ENCODE data around the gene GBP2.
"Not testable (repeated sequence)": the region's sequence is repeated elsewhere in the genome, so short reads cannot be mapped to it uniquely, and the experiment has no call there.

GBP2 gene

DNA sequence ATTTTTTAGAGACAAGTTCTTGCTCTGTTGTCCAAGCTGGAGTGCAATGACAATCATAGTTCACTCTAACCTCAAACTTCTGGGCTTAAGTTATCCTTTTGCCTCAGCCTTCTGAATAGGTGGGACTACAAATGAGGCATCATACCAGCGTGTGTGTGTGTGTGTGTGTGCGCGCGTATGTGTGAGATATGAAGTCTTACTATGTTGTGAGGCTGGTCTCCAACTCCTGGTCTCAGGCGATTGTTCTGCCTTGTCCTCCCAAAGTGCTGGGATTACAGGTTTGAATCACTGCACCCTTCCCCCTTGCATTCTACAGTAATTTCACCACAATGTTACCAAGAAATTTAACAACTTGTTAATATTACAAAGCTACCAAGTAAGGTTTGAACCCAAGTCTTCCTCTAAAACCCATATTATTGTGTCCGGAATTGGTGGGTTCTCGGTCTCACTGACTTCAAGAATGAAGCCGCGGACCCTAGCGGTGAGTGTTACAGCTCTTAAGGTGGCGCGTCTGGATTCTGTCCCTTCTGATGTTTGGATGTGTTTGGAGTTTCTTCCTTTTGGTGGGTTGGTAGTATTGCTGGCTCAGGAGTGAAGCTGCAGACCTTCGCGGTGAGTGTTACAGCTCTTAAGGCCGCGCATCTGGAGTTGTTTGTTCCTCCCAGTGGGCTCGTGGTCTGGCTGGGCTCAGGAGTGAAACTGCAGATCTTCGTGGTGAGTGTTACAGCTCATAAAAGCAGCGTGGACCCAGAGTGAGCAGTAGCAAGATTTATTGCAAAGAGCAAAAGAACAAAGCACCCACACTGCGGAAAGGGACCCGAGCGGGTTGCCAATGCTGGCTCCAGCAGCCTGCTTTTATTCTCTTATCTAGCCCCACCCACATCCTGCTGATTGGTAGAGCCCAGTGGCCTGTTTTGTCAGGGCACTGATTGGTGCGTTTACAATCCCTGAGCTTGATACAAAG lies 970 bp upstream of the GBP2 start:
- DNase-seq (ENCODE audit: low read depth in 2 of 2) = peak; percentile 77 to 80

DNA sequence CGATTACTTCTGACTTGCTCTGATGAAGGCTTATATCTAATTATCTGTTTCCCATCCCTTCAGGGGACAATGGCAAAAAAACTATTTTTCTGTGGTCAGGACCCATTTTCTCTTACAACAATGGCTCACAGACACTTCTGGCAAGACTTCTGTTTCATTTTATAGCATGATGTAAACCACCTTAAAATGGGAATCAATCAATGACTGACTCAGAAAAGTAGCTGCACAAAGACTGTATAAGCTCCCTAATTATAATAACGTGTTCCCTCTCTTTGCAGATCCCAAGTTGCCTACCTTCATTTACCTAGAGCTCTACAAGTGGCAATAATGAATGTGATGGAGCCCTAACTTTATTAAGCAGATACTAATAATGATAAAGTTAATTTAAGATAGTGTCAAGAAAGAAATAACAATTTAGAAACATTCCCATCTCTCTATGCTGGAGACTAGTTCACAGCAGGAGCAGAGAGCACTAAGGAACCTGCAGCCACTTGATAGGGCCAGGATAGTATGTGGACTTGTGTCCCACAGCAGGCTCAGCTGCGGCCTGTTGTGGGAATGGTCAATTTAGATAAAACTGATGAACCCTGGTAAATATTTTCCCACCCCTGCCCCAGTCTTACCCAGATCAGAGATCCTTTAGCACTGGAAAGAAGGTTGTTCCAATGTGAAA lies 538 bp downstream of the GBP2 start:
- DNase-seq (ENCODE audit: low read depth in 2 of 2) = no peak

DNA sequence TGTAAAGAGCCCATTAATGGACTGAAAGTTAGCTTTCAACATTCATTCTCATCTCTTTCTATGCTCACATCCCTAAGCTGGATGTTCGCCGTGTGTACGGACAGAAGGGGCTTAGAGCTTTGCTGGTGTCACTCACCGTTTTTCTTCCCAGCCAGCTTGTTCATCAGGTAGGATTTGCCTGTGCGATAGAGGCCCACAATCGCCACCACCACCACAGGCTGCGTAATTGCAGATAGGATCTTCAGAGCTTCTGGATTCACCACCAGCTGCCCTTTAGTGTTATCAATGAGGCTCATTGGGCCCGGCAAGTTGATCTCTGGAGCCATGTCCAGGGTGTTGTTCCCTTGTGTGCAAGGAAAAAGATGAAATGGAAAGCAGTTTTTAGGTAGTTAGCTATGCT lies 4.3 kb downstream of the GBP2 start:
- DNase-seq (ENCODE audit: low read depth in 2 of 2) = no peak

DNA sequence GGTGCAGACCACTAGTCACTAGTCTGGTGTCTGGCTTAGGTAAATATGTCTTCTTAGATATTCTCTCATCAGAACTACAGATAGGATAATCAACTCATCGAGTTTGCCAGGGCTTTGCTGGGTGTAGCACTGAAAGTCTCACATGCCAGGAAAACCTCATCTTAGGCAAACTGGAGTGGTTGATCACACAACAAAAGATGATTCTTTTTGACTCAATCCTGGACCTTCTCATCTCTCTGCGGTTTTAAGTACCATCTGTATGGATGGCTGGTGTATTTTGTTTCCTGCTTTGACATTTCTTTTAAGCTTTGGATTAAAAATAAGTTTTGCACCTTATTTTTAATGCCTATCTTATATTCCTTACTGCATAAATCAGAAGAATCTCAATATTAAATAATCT lies 11.3 kb downstream of the GBP2 start:
- DNase-seq (ENCODE audit: low read depth in 2 of 2) = no peak

DNA sequence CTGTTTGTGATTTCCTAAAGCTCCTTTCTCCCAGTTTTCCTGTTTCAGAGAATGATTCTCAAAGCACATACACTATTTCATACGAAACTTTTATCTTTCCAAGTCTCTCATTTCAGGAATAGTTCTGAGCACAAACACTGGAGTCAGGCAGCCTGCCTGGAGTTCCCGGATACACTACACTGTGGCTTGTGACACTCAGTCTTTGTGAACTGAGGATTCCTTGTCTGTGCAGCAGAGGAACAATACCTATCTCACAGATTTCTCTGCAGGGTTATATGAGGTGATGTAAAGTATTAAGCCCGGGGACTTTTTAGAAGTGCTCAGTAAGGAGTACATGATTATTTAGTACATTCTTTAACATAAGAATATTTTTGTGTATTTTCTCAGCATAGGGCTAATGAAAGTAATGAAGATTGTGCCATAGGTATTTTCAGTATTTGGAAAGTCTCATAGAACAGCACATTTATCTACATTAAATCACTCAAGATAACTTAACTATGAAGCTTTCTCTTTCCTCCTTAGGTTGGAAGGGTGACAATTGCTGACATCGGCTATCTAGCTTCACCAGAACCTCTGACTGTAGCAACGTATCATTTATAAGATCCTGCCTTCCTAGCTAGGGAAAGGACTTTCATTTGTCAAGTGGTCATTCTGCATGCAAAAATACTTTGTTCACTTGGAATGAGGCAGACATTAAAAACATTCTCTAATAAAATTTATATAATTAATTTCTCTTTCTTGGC lies 12.9 kb downstream of the GBP2 start:
- DNase-seq (ENCODE audit: low read depth in 2 of 2) = no peak

DNA sequence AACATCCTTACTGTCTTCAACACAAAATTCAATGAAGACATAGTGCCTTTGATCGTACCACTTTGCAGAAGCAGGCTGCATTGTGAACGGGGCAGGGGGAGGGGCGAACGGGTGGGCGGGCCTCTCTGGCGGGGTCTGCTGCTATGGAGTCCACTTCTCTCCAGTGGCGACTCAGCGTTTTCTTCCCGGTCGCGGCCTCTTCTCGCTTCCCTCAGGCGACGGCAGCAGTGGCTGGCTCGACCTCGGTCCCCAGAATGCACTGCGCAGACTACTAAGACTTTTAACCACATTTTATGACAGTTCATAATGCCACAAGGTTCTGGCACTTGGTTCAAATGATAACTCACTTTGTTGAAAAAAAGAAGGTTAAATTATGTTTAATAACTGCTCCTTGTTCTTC lies 21.2 kb downstream of the GBP2 start:
- DNase-seq (ENCODE audit: low read depth in 2 of 2) = no peak

DNA sequence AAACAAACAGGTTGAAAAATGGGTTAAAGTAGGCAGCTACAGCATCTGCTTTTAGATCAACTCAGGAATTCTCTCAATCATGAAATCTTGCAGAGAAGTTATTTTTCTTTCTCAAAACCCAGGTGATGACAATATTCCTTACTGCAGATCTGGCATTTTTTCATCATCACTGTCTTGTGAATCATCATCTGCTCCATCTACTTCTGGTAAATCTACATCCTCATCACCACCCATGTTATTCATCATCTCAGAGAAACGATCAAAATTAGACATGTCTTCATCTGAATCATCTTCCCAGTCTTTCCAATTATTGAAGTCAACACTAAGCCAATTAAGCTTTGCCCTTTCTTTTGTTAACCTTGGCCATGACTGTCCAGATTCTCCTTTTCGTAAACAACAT lies 21.8 kb downstream of the GBP2 start:
- DNase-seq (ENCODE audit: low read depth in 2 of 2) = no peak

DNA sequence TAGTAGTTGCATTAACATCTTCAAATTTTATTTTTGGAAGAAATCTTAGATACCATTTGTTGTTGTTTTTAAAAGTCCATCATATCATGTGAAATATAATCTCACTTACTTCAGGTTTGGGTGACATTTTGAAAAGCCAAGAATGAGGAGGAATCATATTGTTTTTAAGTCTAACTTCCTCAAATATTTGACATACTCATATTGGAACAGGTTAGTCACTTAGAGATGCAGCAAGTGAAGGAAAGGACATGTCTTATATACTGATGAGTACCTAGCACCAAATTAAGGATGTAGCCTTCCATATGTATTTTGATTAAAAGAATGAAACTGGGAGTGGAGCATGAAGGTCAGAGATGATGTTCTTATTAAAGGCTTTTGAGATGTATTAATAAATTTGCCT lies 23.9 kb downstream of the GBP2 start:
- DNase-seq (ENCODE audit: low read depth in 2 of 2) = no peak

DNA sequence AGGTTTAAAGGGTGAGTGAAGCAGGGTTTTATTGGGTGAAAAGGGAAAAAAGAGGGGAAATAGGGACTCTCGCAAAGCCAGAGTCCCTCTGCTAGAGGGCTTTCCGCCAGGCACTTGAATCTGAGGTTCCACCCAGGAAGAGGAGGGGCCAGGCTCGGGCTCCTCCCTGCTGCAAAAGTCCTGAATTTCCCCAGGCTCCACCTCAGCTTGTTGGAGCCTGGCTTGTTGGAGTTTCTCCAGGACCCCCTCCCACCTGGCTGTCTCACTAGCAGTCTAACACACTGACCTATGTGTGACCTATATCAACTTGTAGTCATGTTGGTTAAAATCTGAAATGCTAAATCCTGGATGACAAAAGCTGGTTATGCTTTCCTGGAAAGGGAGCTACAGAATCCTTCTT lies 25.5 kb downstream of the GBP2 start:
- no peak for DNase-seq (ENCODE audit: low read depth in 2 of 2)

DNA sequence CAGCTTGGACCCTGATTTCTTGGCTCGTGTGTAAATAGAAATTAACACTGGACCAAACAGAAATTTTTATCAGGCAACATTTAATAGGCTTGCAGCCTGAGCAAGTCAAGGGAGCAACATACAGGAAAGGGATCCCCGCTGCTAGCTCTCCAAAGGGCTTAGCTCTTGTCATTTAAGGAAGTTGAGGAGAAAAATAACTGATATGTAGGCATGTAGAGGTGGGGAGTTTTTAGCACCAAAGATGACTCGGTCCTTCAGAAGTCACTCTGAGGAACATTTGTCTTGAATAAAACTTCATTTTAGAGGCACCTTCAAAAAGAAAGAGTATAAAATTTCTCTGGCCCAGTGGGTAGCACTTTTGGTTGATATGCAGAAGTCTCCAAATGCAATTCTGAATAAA lies 27.1 kb downstream of the GBP2 start:
- DNase-seq (ENCODE audit: low read depth in 2 of 2) = no peak

DNA sequence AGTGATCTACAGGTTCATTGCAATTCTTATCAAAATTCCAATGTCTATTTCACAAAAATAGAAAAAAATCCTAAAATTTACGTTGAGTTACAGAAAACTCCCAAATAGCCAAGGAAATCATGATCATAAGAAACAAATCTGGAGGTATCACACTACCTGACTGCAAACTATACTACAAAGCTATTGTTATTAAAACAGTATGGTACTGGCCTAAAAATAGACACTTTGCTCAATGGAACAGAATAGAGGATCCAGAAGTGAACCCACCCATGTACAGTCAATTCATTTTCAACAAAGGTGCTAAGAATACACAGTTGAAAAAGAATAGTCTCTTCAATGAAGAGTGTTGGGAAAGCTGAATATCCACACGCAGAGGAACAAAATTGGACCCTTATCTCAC lies 30.2 kb downstream of the GBP2 start:
- no peak for DNase-seq (ENCODE audit: low read depth in 2 of 2)

DNA sequence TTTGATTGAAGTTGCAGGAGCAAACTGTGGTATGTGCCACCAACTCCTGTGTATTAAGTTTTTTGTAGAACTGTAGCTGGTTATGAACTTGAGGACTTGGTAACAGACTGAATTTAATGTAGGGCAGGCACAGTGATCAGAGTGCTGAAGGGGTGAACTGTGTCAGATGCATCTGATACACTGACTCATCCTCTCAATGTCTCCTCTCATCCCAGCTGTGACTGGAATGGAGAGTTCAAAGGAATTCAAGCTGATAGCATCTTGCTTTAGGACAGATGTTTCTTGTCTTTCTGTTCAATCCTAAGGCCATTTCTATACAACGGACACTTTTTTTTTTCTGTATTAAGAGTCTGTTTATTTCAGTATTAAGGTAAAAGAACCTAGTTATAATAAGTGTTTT lies 36.0 kb downstream of the GBP2 start:
- no peak for DNase-seq (ENCODE audit: low read depth in 2 of 2)

DNA sequence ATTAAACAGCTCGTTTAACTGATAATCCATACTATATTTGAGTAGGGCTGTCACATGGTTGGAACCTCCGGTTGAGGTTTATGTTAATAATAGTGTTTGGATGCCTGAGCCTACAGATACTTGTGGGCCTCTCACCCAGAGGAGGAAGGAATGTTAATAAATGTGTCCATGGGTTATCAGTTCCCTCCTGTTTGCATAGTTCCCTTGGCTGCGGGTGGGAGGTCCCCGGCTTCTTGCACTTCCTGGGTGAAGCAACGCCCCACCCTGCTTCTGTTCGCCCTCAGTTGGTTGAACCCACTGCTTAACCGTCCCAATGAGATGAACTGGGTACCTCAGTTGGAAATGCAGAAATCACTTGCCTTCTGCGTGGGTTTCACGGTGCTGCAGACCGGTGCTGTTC lies 37.3 kb downstream of the GBP2 start:
- no peak for DNase-seq (ENCODE audit: low read depth in 2 of 2)

DNA sequence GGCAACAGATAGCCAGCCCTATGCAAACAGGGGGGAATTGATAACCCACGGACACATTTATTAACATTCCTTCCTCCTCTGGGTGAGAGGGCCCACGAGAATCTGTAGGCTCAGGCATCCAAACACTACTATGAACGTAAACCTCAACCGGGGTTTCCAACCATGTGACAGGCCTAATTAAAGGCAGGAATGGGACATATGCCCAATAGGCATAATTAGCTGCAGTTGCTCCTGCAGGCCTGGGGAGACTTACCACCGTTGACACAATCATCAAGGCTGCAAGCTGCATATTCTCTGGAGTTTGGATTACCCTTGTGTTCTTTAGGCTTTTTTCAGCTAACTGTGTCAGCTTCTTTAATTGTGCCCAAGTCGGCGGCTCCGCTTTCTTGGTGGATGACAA lies 38.7 kb downstream of the GBP2 start:
- no peak for DNase-seq (ENCODE audit: low read depth in 2 of 2)

DNA sequence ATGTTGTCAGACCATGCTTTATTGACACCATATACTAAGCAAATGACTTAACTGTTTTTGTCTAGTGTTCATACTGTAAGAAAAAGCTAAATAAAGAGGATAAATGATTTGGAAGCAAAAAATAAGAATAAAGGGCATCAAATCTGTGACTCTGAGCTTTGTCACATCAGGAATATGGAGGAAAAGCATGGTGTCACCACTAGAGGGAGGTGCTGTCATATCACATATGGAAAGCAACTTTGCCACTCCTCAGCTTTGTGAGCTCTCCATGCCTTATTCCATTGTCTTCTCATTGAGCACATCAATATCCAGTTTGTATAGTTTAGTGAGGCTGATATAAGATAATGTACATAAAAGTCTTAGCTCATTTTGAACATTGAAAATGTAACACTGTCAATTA lies 40.1 kb downstream of the GBP2 start:
- peak in 1 of 2 donors; percentile 17 for DNase-seq (ENCODE audit: low read depth in 2 of 2)

DNA sequence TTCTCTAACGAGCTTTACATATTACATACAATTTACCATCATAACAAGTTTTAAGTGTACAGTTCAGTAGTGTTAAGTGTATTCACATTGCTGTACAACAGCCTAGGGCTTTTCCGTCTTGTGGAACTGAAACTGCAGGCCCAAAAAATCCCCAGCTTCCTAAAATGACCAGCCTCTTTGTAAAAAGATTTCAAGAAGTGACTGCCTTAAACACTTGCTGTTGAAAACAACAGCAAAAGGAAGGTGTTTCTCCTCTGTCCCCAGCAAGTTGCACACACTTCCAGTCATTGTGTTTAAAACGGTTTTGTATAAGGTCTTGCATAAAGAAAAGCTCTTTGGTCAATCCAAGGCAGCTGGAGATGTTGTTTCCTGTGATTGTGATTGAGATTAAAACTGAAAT lies 44.9 kb downstream of the GBP2 start:
- no peak for DNase-seq (ENCODE audit: low read depth in 2 of 2)

DNA sequence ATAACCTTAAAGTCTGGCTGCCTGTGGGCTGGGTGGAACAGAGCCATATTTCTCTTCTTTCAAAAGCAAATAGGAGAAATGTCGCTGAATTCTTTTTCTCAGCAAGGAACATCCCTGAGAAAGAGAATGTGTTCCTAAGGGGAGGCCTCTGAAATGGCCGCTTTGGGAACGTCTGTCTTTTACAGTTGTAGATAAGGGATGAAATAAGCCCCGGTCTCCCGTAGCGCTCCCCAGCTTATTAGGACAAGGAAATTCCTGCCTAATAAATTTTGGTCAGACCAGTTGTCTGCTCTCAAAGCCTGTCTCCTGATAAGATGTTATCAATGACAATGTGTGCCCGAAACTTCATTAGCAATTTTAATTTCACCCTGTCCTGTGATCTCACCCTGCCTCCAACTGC lies 45.8 kb downstream of the GBP2 start:
- not testable (repeated sequence) for DNase-seq (ENCODE audit: low read depth in 2 of 2)

DNA sequence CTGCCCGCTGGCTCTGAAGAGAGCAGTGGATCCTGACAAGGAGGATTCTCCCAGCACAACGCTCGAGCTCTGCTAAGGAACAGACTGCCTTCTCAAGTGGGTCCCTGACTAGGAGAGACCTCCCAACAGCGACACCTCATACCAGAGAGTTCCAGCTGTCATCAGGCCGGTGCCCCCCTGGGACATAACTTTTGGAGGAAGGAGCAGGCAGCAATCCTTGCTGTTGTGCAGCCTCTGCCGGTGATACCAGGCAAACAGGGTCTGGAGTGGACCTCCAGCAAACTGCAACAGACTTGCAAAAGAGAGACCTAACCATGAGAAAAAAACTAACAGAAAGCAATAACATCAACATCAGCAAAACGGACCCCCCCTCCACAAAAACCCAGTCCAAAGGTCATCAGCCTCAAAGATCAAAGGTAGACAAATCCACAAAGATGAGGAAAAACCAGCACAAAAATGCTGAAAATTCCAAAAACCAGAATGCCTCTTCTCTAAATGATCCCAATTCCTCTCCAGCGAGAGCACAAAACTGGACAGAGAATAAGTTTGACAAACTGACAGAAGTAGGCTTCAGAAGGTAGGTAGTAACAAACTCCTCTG lies 53.3 kb downstream of the GBP2 start:
- not testable (repeated sequence) for DNase-seq (ENCODE audit: low read depth in 2 of 2)

DNA sequence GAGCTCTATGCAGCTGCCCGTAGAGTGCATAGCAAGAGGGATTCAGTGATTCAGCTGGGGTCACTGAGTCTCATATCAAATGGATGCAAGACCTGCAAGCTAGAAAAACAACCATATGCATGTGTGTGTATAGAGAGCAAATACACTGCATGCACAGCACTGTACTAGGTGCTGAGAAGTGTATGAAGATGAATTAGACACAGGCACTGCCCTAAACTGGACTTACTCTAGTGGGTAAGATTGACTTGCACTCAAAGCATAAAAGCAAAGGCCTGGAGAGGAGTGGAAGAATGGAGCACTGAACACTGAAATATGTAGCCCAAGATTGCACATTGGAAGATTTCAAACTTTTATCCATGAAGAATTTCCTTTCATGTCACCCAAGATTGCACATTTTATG lies 55.4 kb downstream of the GBP2 start:
- no peak for DNase-seq (ENCODE audit: low read depth in 2 of 2)

DNA sequence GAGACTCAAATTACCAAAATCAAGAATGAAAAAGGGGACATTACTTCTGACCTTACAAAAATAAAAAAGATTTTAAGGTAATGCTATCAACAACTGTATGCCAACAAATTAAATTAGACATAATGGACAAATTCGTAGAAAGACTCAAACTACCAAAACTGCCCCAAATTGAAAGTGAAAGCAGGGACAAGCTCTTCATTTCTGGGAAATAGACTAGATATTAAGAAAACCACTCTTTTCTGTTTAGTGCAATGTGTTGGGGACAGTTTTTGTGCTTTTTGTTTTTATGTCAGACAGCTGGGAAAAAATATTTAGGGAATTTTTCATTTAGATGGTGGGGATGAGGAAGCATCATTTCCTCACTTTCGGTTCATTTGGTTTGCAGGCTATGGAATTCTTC lies 56.0 kb downstream of the GBP2 start:
- DNase-seq (ENCODE audit: low read depth in 2 of 2) = no peak

DNA sequence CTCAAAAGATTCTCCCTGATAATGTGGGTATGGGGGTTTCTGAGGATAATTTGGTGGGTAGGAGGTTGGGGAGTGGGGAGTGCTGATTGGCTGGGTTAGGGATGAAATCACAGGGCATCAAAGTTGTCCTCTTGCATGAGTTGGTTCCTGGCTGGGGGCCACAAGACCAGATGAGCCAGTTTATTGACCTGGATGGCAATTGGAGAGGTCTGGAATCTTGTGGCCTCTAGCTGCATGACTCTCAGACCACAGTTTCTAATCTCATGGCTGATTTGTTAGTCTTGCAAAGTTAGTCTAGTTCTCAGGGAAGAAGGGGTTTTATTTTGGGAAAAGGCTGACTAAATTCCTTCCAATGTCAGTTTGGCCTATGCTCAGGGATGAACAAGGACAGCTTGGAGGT lies 57.6 kb downstream of the GBP2 start:
- DNase-seq (ENCODE audit: low read depth in 2 of 2) = no peak

Data from stimulated activated CD4-positive, alpha-beta T cell treated with anti-CD3 and anti-CD28 coated beads, Interleukin-15, amount 100 ng/mL, for 48 hours (primary cell).